GM18520 (cell line): ENCODE measurements around the gene CDKN2AIP.
"Not testable (repeated sequence)": the region's sequence is repeated elsewhere in the genome, so short reads cannot be mapped to it uniquely, and the experiment has no call there.

Experiments
- ATAC-seq: cut with Tn5 transposase; IDR thresholded peaks from one replicate; pipeline ENCODE4 v1.9.1; 2021; ENCODE audit not compliant: unreplicated experiment

Gene CDKN2AIP

DNA sequence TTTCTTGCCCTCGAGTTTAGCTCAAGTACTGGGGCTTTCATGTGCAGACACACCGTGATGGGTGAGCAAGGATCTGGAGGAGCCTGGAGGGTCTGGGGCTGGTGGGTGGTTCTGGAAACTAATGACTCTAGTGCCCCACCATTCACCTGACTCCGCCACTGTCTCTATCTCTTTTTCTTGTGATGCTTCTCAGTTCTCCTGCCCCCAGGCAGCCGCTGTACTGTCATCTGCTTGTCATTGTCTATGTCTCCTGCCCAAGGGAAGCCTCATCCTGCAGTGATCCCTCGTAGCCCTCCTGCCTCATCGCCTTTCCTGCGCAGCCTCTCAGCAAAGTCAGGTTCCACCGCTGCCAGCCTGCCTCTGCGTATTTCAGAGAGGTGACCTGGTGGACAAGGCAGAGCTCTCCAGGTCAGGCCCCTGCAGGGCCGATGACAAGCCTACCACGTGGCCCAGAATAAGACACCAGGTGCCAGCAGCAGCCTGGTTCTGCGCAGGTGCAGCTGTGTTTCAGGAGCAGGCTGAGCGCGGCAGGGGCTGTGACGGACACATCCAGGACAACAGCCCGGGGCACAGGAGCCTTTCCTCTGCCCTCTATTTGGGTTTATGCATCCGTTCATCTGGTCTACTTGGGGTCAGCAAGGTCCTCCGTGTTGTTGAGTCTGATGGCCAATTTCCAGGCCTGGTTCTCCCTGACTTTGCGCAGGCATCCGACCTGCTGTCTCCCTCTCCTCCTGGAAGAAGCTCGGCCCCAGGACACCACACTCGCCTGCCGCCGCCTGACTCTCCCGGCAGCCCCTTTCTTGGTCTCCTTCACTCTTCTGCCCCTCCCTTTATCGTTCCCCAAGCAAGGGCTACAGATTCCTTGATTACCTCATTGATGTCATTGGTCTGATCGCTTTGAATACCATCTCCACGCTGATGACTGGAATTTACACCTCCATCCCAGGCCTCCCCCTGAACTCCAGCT lies 30.9 kb upstream of the CDKN2AIP start:
- no peak for ATAC-seq

DNA sequence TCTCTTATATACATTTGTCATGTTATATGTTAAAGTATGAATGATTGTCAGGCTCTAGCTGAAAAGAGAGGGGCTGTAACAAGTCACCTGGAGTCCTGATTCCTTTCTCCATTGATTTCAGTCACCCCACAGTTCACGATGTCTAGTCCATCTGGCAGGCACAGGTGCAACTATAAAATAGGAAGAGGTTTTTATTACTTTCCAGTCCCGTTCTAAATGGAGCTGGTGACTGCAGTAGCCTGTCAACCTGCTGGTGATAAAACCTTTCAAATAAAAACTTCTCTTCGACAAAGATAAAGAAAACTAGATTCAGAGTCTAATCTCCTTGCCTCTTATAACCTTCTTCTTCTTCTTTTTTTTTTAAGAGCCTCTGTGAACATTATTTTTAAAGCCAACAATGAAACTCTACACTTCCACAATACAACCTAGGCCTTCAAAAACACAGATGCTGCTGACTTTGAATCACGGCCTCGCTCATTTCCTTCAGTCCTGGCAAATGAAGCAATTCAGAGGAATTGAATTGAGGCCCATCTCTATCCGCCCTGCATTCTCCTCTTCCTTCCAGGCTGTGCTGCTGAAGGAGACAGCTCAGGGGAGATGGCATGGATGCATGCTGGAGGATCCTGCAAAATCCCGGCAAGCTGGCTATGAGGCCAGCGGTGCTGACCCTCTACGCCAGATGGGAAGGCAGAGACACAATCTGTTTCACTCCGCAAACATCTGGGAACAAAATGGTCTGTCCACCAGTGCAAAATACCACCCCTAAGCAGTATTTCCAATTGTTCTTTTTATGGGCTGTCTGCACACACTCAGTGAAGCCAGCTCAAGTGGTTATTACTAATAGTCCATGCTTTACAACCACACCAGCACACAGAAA lies 27.3 kb upstream of the CDKN2AIP start:
- ATAC-seq, result no peak

GRCh38 chr4:183422962-183423631 lies 21.3 kb upstream of the CDKN2AIP start:
- ATAC-seq, result no peak

DNA sequence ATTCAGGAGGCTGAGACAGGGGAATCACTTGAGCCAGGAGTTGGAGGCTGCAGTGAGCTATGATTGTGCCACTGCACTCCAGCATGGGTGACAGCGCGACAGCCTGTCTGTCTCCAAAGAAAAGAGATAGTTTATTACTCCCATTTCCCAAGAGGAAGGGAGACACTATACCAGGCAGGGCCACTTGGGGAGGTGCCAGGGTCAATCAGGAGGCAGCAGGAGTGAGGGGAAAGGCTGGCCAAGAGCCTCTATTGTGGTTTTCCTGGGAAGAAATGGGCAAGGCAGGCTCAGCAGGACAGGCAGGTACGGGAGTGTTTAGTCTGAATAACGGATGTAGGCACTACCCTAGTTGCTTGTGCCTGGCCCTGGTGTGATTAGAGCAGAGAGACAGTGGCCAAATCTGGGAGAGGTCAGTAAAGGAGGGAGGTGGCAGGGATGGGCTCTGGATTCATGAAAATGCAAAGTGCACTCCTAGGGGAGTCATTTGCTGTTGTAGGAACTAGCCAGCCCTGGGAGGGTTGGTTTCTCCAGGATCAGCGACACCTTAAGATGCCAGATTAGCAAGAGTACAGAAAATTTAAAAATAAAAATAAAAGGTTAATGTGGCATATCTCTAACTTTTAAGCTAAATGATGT lies 20.2 kb upstream of the CDKN2AIP start:
- no peak for ATAC-seq

DNA sequence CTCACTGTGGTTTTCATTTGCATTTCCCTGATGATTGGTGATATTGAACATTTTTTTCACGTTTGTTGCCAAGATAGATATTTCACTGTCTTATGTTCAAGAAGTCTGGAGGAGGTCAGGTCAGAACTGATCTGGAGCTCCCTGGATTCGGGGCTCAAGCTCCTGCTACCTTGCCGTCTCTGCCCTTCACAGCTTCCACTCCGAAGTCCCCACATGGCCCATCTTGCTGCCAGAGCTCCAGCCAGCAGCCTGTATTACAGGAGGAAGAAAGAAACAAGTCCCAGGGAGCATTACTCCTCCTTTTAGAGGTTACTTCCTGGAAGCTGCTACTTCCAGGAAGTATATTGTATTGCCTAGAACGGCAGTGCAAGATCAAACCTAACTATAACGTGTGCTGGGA lies 17.9 kb upstream of the CDKN2AIP start:
- ATAC-seq, result no peak

DNA sequence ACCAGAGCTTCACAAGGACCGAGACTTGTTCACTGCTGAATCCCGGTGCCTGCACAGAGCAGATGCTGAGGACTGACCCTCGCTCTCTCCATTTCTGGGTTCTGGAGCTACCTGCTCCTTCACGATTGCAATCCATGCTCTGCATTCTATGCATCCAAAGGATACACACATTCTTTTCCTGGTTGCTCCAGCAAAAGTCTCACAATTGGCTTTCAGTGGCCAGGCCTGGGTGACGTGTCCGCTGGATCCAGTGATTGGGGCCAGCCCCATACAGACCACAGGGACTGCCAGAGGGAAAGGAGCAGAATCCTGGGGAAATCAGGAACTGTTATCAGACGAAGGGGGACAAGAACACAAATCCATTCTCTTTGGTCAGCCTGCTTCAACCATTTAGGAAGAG lies 14.9 kb upstream of the CDKN2AIP start:
- ATAC-seq, result no peak

GRCh38 chr4:183430317-183430993 lies 14.0 kb upstream of the CDKN2AIP start:
- no peak for ATAC-seq

GRCh38 chr4:183430994-183431347 lies 13.5 kb upstream of the CDKN2AIP start:
- ATAC-seq, result no peak

DNA sequence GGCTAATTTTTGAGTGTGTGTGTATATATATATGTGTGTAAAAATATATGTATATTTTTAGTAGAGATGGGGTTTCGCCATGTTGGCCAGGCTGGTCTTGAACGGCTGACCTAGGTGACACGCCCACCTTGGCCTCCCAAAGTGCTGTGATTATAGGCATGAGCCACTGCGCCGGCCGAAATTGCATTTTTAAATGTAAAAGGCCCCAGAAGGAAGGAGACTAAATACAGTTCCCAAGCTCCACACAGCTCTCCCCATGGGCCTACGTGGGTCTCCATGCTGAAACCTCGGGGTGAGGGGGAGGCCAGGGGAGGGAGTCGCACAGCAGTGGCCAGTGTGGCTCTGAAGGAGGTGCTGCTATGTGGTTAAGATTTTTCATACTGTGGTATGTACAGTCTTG lies 12.8 kb upstream of the CDKN2AIP start:
- no peak for ATAC-seq

DNA sequence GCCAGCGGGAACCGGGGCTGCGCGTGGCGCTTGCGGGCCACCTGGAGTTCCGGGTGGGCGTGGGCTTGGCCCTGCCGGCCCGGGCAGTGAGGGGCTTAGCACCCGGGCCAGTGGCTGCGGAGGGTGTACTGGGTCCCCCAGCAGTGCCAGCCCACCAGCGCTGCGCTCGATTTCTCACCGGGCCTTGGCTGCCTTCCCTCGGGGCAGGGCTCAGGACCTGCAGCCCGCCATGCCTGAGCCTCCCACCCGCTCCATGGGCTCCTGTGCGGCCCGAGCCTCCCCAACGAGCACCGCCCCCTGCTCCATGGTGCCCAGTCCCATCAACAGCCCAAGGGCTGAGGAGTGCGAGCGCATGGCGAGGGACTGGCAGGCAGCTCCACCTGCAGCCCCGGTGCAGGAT lies 11.3 kb upstream of the CDKN2AIP start:
- ATAC-seq, result not testable (repeated sequence)

DNA sequence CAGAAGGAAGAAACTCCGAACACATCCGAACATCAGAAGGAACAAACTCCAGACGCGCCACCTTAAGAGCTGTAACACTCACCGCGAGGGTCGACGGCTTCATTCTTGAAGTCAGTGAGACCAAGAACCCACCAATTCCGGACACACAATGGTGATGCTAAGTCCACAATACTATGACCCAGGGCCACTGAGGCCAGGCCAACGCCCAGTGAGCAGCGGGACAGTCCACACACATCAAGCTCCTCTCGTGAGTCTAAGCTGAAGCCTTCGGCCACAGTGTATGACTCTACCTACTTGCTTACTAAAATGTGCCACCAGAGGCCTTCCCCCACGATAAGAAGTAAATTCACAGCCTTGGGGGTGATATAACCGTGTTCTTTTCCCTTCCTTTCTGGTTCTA lies 10.2 kb upstream of the CDKN2AIP start:
- ATAC-seq, result no peak

- ATAC-seq, result no peak
Observed at GRCh38 chr4:183434666-183435190, 9.7 kb upstream of the CDKN2AIP start.

DNA sequence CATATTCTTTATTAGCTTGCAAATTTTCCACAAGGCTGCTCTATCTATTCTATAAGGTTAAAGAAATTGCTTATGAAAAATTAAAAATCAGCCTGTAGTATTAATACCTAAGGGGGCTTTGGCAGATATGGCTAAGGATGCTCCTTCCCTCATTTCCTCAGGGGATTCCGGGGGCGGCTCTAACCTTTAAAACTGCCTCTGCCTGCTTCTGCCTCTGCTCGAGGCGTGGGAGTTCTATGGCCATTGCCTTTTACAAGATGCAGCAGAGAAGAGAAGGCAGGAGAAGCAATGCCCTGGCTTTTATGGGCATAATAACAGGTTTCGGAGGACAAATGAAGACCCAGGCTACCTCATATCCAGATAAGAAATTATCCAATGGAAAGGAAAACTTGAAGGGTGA lies 8.6 kb upstream of the CDKN2AIP start:
- ATAC-seq, result no peak

GRCh38 chr4:183436417-183436816 lies 8.0 kb upstream of the CDKN2AIP start:
- no peak for ATAC-seq

GRCh38 chr4:183437452-183437851 lies 7.0 kb upstream of the CDKN2AIP start:
- ATAC-seq, result no peak

DNA sequence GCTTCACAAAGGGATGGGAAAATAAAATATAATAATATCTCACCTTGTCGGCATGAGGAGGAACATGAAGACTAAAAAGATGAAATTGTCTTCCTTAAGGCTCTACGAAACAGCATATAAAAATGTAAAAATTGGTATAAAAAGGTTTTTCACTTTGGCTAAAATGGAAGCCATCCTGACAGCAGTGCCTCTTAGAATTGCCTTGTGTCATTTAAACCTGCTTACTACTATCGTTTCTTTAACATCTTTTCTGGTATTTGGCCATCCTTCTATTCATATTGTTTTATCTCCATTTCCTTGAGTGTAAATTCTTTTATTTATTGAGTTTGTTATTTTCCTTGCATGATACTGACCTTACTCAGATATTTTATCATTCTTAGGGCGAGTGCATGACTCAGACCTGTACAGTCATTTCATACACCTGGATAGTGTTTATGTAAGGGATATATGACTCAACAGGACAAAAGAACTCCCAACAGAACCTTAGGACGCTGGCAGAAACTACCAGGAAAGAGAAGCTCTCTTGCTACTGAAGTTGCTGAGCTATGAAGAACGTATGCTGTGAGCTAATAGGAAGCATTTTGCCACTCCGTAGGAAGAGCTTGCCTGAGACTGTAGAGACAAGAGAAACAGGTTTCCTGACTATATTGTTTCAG lies 5.8 kb upstream of the CDKN2AIP start:
- no peak for ATAC-seq

- no peak for ATAC-seq
Observed at GRCh38 chr4:183441276-183441675, 3.2 kb upstream of the CDKN2AIP start.

DNA sequence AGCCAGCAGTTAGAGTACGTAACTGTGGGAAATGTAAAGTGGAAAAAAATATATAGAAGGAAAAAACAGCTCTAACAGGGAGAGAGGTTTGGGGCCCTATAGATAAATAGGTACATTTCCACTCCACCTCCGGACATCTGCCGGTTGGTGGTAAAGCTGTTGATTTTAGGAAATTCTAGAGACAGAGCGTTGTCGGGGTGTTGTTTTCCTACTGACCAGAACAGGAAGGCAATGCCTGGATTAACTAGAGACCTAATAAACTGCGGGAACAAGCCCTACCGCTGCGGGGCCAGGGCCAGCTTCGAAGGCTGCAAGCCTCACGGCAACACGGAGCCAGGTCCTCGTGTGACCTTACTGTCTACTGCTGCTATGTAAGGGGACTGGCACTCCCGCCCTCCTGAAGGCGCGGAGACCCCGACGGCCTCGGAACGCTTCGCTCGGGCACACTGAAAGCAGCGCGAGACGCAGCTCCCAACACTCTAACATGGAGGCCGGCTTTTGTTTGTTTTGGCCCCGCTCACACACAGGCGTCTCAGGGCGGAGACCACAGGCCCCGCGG lies 702 bp upstream of the CDKN2AIP start:
- no peak for ATAC-seq

GRCh38 chr4:183445097-183445428 lies 627 bp downstream of the CDKN2AIP start:
- ATAC-seq, result peak; percentile 3
